H1 (cell line): ENCODE measurements around the gene RER1. TPM values are rescaled to one million over a fixed set of nuclear protein-coding genes. Genes with fewer than 3 reads are reported as not detected.

Experiments used
- CBX8 ChIP-seq: fragments of 300-800, 300-1000 bp; sonication (generic); IDR thresholded peaks from 2 replicates; pipeline ENCODE4 v1.7.1; 2016; ENCODE audit warnings: low read depth, low read length, borderline replicate concordance
- CHD1 ChIP-seq: IDR thresholded peaks from 2 replicates; pipeline ENCODE4 v1.6.1; 2012; ENCODE audit warnings: low read depth, low read length, improper control_type of control experiment
- EP300 ChIP-seq, 2 experiments: IDR thresholded peaks; 1 replicate in 1 of 2; 2 replicates in 1 of 2; pipeline ENCODE4 v1.6.1; 2011 to 2012; ENCODE audit warnings: low read depth in 2 of 2, low read length in 2 of 2, mild to moderate bottlenecking in 2 of 2, borderline replicate concordance in 1 of 2, inconsistent platforms in 1 of 2, moderate library complexity in 1 of 2
- RNF2 ChIP-seq: fragments of 200-900, 300-1000 bp; sonication (generic); IDR thresholded peaks from 2 replicates; pipeline ENCODE4 v1.7.1; 2016; ENCODE audit warnings: borderline replicate concordance, low read depth, mild to moderate bottlenecking, antibody characterized with exemption, low read length; ENCODE audit not compliant: poor library complexity, severe bottlenecking; ENCODE audit errors: missing control alignments
- SIRT6 ChIP-seq: IDR thresholded peaks from one replicate; pipeline ENCODE4 v1.7.1; 2012; ENCODE audit warnings: low read length, inconsistent platforms
- USF2 ChIP-seq: IDR thresholded peaks from 2 replicates; pipeline ENCODE4 v1.6.1; 2011; ENCODE audit warnings: low read length, improper control_type of control experiment
- polyA plus RNA-seq, 7 experiments: library from polyadenylated mRNA; depleted of rRNA in 3 of 7; stranded (reverse) in 5 of 7; unstranded in 2 of 7; fragments of >200 nt in 5 of 7; fragments of 200-250 nt in 2 of 7; gene quantifications; 1 replicate in 5 of 7; 2 replicates in 1 of 7; 4 replicates in 1 of 7; pipeline versions ENCODE4 v1.2.1 to v1.2.3, GENCODE V29; 2011 to 2013; ENCODE audit warnings: missing spikeins in 2 of 7, mixed read lengths in 2 of 7
- total RNA-seq: library from RNA; stranded (reverse); fragmentation: NEBNext Ultra II Directional; extraction: Animal tissue kit (Norgen Biotek cat#: 25700); gene quantifications from 2 replicates; pipeline ENCODE4 v1.2.1, GENCODE V29; 2021

RER1 gene
- total and polyA plus RNA-seq, 2 of the 8 experiments (the other 6 are each of a cell fraction or from before 2014, with no cell fraction given) = 102 to 134 TPM

- TF ChIP-seq USF2 (no peak), CBX8 (no peak), RNF2 (no peak), CHD1 (no peak), EP300 (IDR thresholded peaks at IDR 0.05; ENCODE audit: borderline replicate concordance in 1 of 2, low read depth in 2 of 2, low read length in 2 of 2) (no peak), SIRT6 (no peak)
- TF ChIP-seq, all 59 proteins: peak for 0
Observed at GRCh38 chr1:2378956-2379732, 12.5 kb upstream of the RER1 start (continued).
